GM10266 (cell line): Measurements from ENCODE around the gene NLRP4.

ENCODE experiments used
- DNase-seq: peaks from one replicate; pipeline ENCODE4 v3.0.0; 2012; ENCODE audit errors: extremely low spot score
- CTCF ChIP-seq: IDR thresholded peaks from 2 replicates; pipeline ENCODE4 v1.5.1; 2012; ENCODE audit warnings: mild to moderate bottlenecking, low read depth; ENCODE audit not compliant: control insufficient read depth, insufficient read depth; ENCODE audit errors: missing control alignments

The NLRP4 gene

GRCh38 chr19:55877211-55877610 lies 40.9 kb downstream of the NLRP4 start:
- no peak for DNase-seq
- no peak for TF ChIP-seq CTCF

- TF ChIP-seq CTCF: no peak
- no peak for DNase-seq
These were observed 46.3 kb downstream of the NLRP4 start for GRCh38 chr19:55882626-55883025.

GRCh38 chr19:55898911-55899310 lies 62.6 kb downstream of the NLRP4 start:
- no peak for TF ChIP-seq CTCF
- DNase-seq: no peak

- no peak for DNase-seq
- TF ChIP-seq CTCF: no peak
These were observed 65.2 kb downstream of the NLRP4 start for GRCh38 chr19:55901369-55902079.

- no peak for DNase-seq
- no peak for TF ChIP-seq CTCF
These were observed 65.9 kb downstream of the NLRP4 start for GRCh38 chr19:55902080-55902751.

GRCh38 chr19:55907286-55907685 lies 70.9 kb downstream of the NLRP4 start:
- no peak for DNase-seq

More at GRCh38 chr19:55907286-55907685, 70.9 kb downstream of the NLRP4 start:
- no peak for TF ChIP-seq CTCF
